Fibroblast of mammary gland (primary cell): ENCODE measurements around the gene TLX1.

Experiments used
- DNase-seq: peaks from one replicate; pipeline ENCODE4 v3.0.0-alpha.2; 2010; ENCODE audit warnings: low read depth
- H3K4me3 ChIP-seq: 2 replicates; pipeline ENCODE4 v1.5.1; 2011; ENCODE audit warnings: low read depth, mild to moderate bottlenecking, low read length, moderate library complexity; ENCODE audit not compliant: control insufficient read depth
- CTCF ChIP-seq: conservative IDR thresholded peaks from 2 replicates; pipeline ENCODE4 v1.5.1; 2011; ENCODE audit warnings: low read depth, low read length, inconsistent platforms; ENCODE audit not compliant: control insufficient read depth, insufficient read depth

The TLX1 gene

GRCh38 chr10:101097881-101098280, 33.2 kb upstream of the TLX1 start:
- no peak for DNase-seq
- H3K4me3 ChIP-seq, result no peak overlapping the region
- TF ChIP-seq CTCF, result no peak

GRCh38 chr10:101099901-101100300, 31.2 kb upstream of the TLX1 start:
- TF ChIP-seq CTCF, result no peak
- no peak for DNase-seq
- no peak overlapping the region for H3K4me3 ChIP-seq

GRCh38 chr10:101101372-101101881, 29.7 kb upstream of the TLX1 start:
- TF ChIP-seq CTCF, result no peak
- DNase-seq, result no peak
- H3K4me3 ChIP-seq, result no peak overlapping the region

GRCh38 chr10:101103430-101103829, 27.7 kb upstream of the TLX1 start:
- TF ChIP-seq CTCF, result no peak
- DNase-seq, result no peak
- H3K4me3 ChIP-seq, result no peak overlapping the region

GRCh38 chr10:101106351-101106750, 24.7 kb upstream of the TLX1 start:
- no peak for TF ChIP-seq CTCF
- no peak for DNase-seq
- no peak overlapping the region for H3K4me3 ChIP-seq

- H3K4me3 ChIP-seq, result no peak overlapping the region
- no peak for TF ChIP-seq CTCF
- DNase-seq, result no peak
Observed at GRCh38 chr10:101107771-101108170, 23.3 kb upstream of the TLX1 start.
